ENCODE measurements around the gene LRCH1.

DNA sequence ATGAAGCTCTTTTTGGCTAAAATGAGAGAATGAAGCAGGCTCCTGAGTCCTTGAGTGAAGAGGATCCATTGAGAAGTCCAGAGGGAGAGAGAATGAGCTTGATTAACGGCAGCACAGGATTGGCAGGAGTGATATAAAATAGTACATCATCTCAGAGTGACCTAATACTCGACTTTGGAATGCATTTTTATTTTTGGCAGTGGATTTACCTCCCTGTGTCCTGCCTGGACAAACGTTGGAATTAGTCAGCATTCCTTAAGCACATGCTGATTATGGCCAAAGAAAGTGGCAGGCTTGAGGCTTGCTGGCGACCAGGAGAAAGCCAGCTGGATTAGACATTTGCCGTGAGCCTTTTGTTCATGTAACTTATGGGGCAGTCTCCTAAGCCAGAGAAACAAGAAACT is 22.9 kb downstream of the LRCH1 start:
- TF ChIP-seq, protein P1, sequence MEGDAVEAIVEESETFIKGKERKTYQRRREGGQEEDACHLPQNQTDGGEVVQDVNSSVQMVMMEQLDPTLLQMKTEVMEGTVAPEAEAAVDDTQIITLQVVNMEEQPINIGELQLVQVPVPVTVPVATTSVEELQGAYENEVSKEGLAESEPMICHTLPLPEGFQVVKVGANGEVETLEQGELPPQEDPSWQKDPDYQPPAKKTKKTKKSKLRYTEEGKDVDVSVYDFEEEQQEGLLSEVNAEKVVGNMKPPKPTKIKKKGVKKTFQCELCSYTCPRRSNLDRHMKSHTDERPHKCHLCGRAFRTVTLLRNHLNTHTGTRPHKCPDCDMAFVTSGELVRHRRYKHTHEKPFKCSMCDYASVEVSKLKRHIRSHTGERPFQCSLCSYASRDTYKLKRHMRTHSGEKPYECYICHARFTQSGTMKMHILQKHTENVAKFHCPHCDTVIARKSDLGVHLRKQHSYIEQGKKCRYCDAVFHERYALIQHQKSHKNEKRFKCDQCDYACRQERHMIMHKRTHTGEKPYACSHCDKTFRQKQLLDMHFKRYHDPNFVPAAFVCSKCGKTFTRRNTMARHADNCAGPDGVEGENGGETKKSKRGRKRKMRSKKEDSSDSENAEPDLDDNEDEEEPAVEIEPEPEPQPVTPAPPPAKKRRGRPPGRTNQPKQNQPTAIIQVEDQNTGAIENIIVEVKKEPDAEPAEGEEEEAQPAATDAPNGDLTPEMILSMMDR (conservative IDR thresholded peaks at IDR 0.05; ENCODE audit: low read length), result no peak
- no peak for TF ChIP-seq EZH2phosphoT487 (IDR thresholded peaks at IDR 0.05; ENCODE audit: borderline replicate concordance, low read depth, low read length)
